Peyer's patch (tissue), 4 donors: ENCODE results near the gene GPC5.

Source experiments
- POLR2A ChIP-seq, 2 donors: fragments of 450-650 bp; IDR thresholded peaks; one replicate each; pipeline ENCODE4 v1.5.1; 2017; ENCODE audit warnings: antibody characterized with exemption in 2 of 2, mild to moderate bottlenecking in 2 of 2, moderate library complexity in 2 of 2
- TF ChIP-seq, protein P1 (sequence below), 6 experiments: fragments of 450-650 bp in 4 of 6; fragments of 200-600 bp in 2 of 6; sonication (generic) in 1 of 6; IDR thresholded peaks; one replicate each; pipeline ENCODE4 v1.5.1; 2017 to 2019; ENCODE audit warnings: antibody characterized with exemption in 6 of 6, mild to moderate bottlenecking in 3 of 6, moderate library complexity in 1 of 6

DNA sequence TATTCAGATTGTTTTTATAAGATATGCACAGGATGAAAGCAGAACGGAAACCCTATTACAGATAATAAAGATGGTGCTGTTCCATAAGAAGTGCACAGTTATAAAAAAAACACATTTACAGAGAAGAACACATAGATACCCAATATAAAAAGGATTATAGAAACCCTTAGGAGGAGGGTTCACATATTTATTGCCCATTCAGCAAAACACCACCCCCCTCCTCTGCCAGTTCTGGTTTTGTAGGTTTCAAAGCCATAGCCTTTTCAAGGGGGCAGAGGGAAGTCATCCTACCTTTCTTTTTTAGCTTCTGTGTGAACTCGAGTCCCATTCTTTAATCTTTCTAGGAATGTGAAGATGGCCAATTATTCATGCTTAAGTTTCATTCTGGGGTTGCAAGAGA lies 511.2 kb downstream of the GPC5 start:
- TF ChIP-seq POLR2A (IDR thresholded peaks at IDR 0.05) = no peak
- TF ChIP-seq, protein P1, sequence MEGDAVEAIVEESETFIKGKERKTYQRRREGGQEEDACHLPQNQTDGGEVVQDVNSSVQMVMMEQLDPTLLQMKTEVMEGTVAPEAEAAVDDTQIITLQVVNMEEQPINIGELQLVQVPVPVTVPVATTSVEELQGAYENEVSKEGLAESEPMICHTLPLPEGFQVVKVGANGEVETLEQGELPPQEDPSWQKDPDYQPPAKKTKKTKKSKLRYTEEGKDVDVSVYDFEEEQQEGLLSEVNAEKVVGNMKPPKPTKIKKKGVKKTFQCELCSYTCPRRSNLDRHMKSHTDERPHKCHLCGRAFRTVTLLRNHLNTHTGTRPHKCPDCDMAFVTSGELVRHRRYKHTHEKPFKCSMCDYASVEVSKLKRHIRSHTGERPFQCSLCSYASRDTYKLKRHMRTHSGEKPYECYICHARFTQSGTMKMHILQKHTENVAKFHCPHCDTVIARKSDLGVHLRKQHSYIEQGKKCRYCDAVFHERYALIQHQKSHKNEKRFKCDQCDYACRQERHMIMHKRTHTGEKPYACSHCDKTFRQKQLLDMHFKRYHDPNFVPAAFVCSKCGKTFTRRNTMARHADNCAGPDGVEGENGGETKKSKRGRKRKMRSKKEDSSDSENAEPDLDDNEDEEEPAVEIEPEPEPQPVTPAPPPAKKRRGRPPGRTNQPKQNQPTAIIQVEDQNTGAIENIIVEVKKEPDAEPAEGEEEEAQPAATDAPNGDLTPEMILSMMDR (IDR thresholded peaks at IDR 0.05) = no peak
